Measurements from ENCODE around the gene DENND6A. TPM values are rescaled to one million over a fixed set of nuclear protein-coding genes. Genes with fewer than 3 reads are reported as not detected.
A peak's percentile ranks its signal among the peaks of the same experiment; 100 is the strongest.

The DENND6A gene
- total and polyA plus RNA-seq, 2 of the 8 experiments (the other 6 are each of a cell fraction or from before 2014, with no cell fraction given), result 7.8 to 14.8 TPM

DNA sequence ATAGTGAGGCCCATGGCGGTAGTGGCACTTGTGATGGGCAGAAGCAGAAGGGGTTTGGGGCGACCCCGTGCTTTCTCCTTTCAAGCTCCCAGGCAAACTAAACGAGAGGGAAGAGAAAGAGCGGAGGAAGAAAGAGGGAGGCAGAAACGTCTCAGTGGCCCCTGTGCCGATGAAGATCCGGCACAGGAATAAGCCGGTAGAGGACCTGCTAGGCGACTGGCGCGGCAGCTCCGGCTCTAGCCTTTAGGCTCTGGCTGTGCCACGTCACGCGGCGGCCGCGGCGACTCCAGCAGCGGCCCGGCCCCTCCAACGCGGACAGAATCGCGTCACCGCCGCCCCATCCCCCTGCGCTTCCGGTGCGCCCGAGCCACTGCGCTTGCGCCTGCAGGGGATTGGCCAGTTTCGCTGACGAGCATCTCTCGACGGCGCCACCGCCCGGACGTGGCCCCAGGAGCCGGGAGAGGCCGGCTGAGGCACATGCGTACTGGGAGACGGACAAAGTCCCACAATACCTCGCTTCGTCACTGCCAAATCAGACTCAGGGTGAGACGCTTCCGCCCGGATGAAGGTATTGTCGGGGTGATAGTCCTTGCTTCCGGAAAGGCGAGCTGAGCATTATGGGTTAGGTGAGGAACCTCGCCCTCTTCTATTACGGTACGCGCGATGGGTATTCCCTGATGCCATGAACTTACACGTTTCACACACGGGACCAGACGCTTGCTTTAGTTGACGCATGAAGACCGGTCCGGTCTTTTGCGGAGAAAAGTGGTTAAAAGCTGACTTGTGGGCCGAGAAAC lies 95.6 kb downstream of the DENND6A start, which contains the start of gene ARF4 (continued):
- TF ChIP-seq RAD21 (IDR thresholded peaks at IDR 0.05 in 1 of 2, conservative IDR thresholded peaks at IDR 0.05 in 1 of 2; ENCODE audit: low read depth in 2 of 2, low read length in 2 of 2) (peak in 1 of 2 experiments; percentile 11; a peak in 2 of 4 replicates), CBX5 (IDR thresholded peaks at IDR 0.05; ENCODE audit: low read depth, low read length) (no peak), GABPA (IDR thresholded peaks at IDR 0.05; ENCODE audit: borderline replicate concordance, insufficient read depth, low read length) (0 out of 2 replicates have a peak, but pooled peaks have one; percentile 79), EP300 (IDR thresholded peaks at IDR 0.05; ENCODE audit: borderline replicate concordance in 1 of 2, low read depth in 2 of 2, low read length in 2 of 2) (peak in 1 of 2 experiments; percentile 82; a peak in 1 of 3 replicates), RFX5 (IDR thresholded peaks at IDR 0.05; ENCODE audit: borderline replicate concordance, low read depth, low read length) (no peak), TCF12 (IDR thresholded peaks at IDR 0.05; ENCODE audit: low read depth, low read length) (no peak), SP4 (IDR thresholded peaks at IDR 0.05; ENCODE audit: low read length) (peak; percentile 17; the same call in 1 of the 2 replicates), RXRA (IDR thresholded peaks at IDR 0.05; ENCODE audit: insufficient read depth, low read depth, low read length) (no peak), ZNF274 (IDR thresholded peaks at IDR 0.05; ENCODE audit: borderline replicate concordance, extremely low read depth, low read length) (no peak), EZH2 (IDR thresholded peaks at IDR 0.05; ENCODE audit: low read depth, low read length, severe bottlenecking) (no peak), EGR1 (IDR thresholded peaks at IDR 0.05; ENCODE audit: borderline replicate concordance, low read depth, low read length) (0 out of 2 replicates have a peak, but pooled peaks have one; percentile 7), USF2 (IDR thresholded peaks at IDR 0.05; ENCODE audit: low read length) (no peak), KDM1A (IDR thresholded peaks at IDR 0.05; ENCODE audit: borderline replicate concordance, low read length) (no peak; the same call in 1 of the 2 replicates), POLR2A (IDR thresholded peaks at IDR 0.05; ENCODE audit: control extremely low read depth in 1 of 2, low read depth in 2 of 2, low read length in 2 of 2) (peak; percentile 91 to 96), E2F6 (IDR thresholded peaks at IDR 0.05) (peak; percentile 52; the same call in 1 of the 2 replicates)
